ENCODE data around the gene WNT1.
A peak's percentile ranks its signal among the peaks of the same experiment; 100 is the strongest.

The WNT1 gene

GRCh38 chr12:48986720-48987291 is 8.7 kb downstream of the WNT1 start:
- no peak for DNase-seq
- Histone ChIP-seq H3K9me3 (no peaks in the 10 kb centered on the region), H3K4me1 (no peaks in the 10 kb centered on the region), H3K36me3 (no peaks in the 10 kb centered on the region), H3K4me3 (ENCODE audit: low read depth, low read length) (no peak overlapping the region), H3K27me3 (peaks cover 34% of the 10 kb centered on the region)
- TF ChIP-seq CTCF (IDR thresholded peaks at IDR 0.05; ENCODE audit: low read depth, low read length), result no peak

GRCh38 chr12:48988030-48988649 is 10.0 kb downstream of the WNT1 start:
- H3K27me3 ChIP-seq, result peaks cover 22% of the 10 kb centered on the region
- peak; percentile 91 for TF ChIP-seq CTCF (IDR thresholded peaks at IDR 0.05; ENCODE audit: low read depth, low read length)
- peak; percentile 77 for DNase-seq
- H3K36me3 ChIP-seq, result no peaks in the 10 kb centered on the region
- no peak overlapping the region for H3K4me3 ChIP-seq (ENCODE audit: low read depth, low read length)
- H3K4me1 ChIP-seq, result no peaks in the 10 kb centered on the region
- no peaks in the 10 kb centered on the region for H3K9me3 ChIP-seq

- Histone ChIP-seq H3K36me3 (no peaks in the 10 kb centered on the region), H3K9me3 (no peaks in the 10 kb centered on the region), H3K4me3 (ENCODE audit: low read depth, low read length) (no peak overlapping the region), H3K27me3 (peaks cover 4% of the 10 kb centered on the region; the same call in 1 of the 2 replicates), H3K4me1 (no peaks in the 10 kb centered on the region)
- no peak for DNase-seq
- TF ChIP-seq CTCF (IDR thresholded peaks at IDR 0.05; ENCODE audit: low read depth, low read length), result no peak
Observed at GRCh38 chr12:48990552-48990951, 12.4 kb downstream of the WNT1 start.

- H3K4me1 ChIP-seq, result no peaks in the 10 kb centered on the region
- no peak for TF ChIP-seq CTCF (IDR thresholded peaks at IDR 0.05; ENCODE audit: low read depth, low read length)
- no peak overlapping the region for H3K4me3 ChIP-seq (ENCODE audit: low read depth, low read length)
- no peaks in the 10 kb centered on the region for H3K9me3 ChIP-seq
- no peaks in the 10 kb centered on the region for H3K36me3 ChIP-seq
- peaks cover 4% of the 10 kb centered on the region; the same call in 1 of the 2 replicates for H3K27me3 ChIP-seq
- DNase-seq, result no peak
Observed at GRCh38 chr12:48991247-48992050, 13.3 kb downstream of the WNT1 start.

GRCh38 chr12:48993787-48994186 is 15.7 kb downstream of the WNT1 start:
- no peak for DNase-seq
- no peak for TF ChIP-seq CTCF (IDR thresholded peaks at IDR 0.05; ENCODE audit: low read depth, low read length)
- Histone ChIP-seq H3K4me1 (no peaks in the 10 kb centered on the region), H3K9me3 (no peaks in the 10 kb centered on the region), H3K4me3 (ENCODE audit: low read depth, low read length) (no peak overlapping the region), H3K36me3 (no peaks in the 10 kb centered on the region), H3K27me3 (peaks cover 4% of the 10 kb centered on the region; the same call in 1 of the 2 replicates)
